Activated naive CD4-positive, alpha-beta T cell treated with anti-CD3 and anti-CD28 coated beads for 36 hours (primary cell): ENCODE data around the gene SLC2A10. TPM values are rescaled to one million over a fixed set of nuclear protein-coding genes. Genes with fewer than 3 reads are reported as not detected.

Experiments
- total RNA-seq, 2 experiments: library from RNA; stranded (reverse); gene quantifications; one replicate each; pipeline ENCODE4 v1.2.3, GENCODE V29; 2021

SLC2A10 gene
- total RNA-seq, 2 experiments from 2014 or later = not detected

Other genes with a start within 250 kb of the SLC2A10 start
- 1 to 10 TPM; 1.7 to 2.1 TPM for gene ZNF334, start 196.1 kb upstream of the SLC2A10 start, total RNA-seq
- gene OCSTAMP, start 159.0 kb upstream of the SLC2A10 start, total RNA-seq = not detected
- not detected for gene SLC13A3, start 58.2 kb upstream of the SLC2A10 start, total RNA-seq
- gene TP53RK, start 20.2 kb upstream of the SLC2A10 start, total RNA-seq = 1 to 10 TPM; 7.8 to 8.3 TPM
- not detected for gene EYA2, start 185.2 kb downstream of the SLC2A10 start, total RNA-seq